ENCODE measurements around the gene RINT1. TPM values are rescaled to one million over a fixed set of nuclear protein-coding genes. Genes with fewer than 3 reads are reported as not detected.
A peak's percentile ranks its signal among the peaks of the same experiment; 100 is the strongest.

The RINT1 gene
- total RNA-seq, 1 donor from 2014 or later = 21.1 TPM

GRCh38 chr7:105587909-105588635 is 56.1 kb downstream of the RINT1 start:
- Mint-ChIP-seq H3K36me3 (no peaks in the 10 kb centered on the region), H3K27me3 (no peaks in the 10 kb centered on the region), H3K27ac (no peak overlapping the region), H3K4me1 (ENCODE audit: unreplicated experiment) (peaks cover 13% of the 10 kb centered on the region), H3K9me3 (no peaks in the 10 kb centered on the region), H3K4me3 (no peak overlapping the region)
- TF ChIP-seq CTCF (conservative IDR thresholded peaks at IDR 0.05) = no peak
- no peak for DNase-seq (ENCODE audit: extremely low spot score, unreplicated experiment)

DNA sequence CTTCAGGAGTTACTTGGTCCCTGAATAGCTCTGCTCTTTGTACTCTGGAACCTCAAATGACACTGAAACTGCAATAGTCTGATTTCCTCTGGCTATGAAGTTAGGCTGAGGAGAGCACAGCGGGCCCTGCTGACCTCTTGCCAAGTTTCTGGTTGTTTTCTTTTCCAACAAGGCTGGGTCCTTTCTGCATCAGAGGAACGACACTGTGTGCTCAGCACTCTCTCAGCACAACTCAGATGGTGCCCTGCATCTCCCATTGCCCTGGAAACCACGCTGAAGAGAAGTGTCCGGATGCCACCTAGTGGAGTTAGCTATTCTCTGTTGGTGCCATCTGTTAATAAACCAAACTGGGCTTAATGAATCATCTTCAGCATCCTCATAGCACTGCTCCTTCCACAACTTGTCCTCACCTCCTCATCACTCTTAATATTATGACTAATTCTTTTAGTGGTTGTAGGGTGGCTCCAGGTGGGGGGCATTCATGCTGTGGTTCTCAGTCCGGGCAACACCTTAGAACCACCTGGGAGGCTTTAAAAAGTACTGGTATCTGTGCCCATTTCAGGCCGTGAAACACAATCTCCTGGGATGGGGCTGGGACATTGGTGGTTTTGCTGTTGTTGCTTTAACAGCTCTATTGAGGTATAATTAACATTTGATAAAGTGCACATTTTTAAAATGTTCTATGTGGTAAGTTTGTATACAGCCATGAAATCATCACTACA is 57.5 kb downstream of the RINT1 start:
- H3K4me3 Mint-ChIP-seq = no peak overlapping the region
- no peaks in the 10 kb centered on the region for H3K27me3 Mint-ChIP-seq
- peak; percentile 77 for TF ChIP-seq CTCF (conservative IDR thresholded peaks at IDR 0.05)
- DNase-seq (ENCODE audit: extremely low spot score, unreplicated experiment) = no peak
- H3K27ac Mint-ChIP-seq = no peak overlapping the region
- no peaks in the 10 kb centered on the region for H3K36me3 Mint-ChIP-seq
- H3K9me3 Mint-ChIP-seq = no peaks in the 10 kb centered on the region
- peaks cover 13% of the 10 kb centered on the region for H3K4me1 Mint-ChIP-seq (ENCODE audit: unreplicated experiment)

GRCh38 chr7:105590793-105591192 is 58.8 kb downstream of the RINT1 start:
- no peaks in the 10 kb centered on the region for H3K27me3 Mint-ChIP-seq
- no peak overlapping the region for H3K27ac Mint-ChIP-seq
- H3K4me1 Mint-ChIP-seq (ENCODE audit: unreplicated experiment) = peaks cover 13% of the 10 kb centered on the region
- no peak for TF ChIP-seq CTCF (conservative IDR thresholded peaks at IDR 0.05)
- H3K4me3 Mint-ChIP-seq = no peak overlapping the region
- H3K36me3 Mint-ChIP-seq = no peaks in the 10 kb centered on the region
- H3K9me3 Mint-ChIP-seq = no peaks in the 10 kb centered on the region
- DNase-seq (ENCODE audit: extremely low spot score, unreplicated experiment) = no peak

GRCh38 chr7:105591522-105591921 is 59.5 kb downstream of the RINT1 start:
- no peak for DNase-seq (ENCODE audit: extremely low spot score, unreplicated experiment)
- Mint-ChIP-seq H3K27me3 (no peaks in the 10 kb centered on the region), H3K4me1 (ENCODE audit: unreplicated experiment) (peaks cover 13% of the 10 kb centered on the region), H3K9me3 (no peaks in the 10 kb centered on the region), H3K4me3 (no peak overlapping the region), H3K27ac (no peak overlapping the region), H3K36me3 (no peaks in the 10 kb centered on the region)
- no peak for TF ChIP-seq CTCF (conservative IDR thresholded peaks at IDR 0.05)

DNA sequence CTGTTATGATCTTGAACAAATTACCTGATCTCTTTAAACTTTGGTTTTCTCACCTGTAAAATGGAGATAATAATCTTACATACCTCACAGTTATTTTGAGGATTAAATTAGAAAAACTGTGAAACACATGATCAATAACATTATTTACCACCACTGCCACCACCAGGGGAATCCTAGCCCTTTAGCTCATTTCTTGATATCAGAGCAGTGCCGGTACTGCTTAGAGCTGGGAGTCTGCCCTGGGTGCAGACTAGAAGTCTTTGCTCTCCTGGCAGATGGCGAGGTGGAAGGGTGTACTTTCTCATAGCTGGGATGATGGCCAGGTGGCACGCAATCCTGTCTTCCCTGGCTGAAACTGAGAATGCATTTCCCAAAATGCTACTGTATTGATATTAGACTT is 62.0 kb downstream of the RINT1 start:
- H3K27me3 Mint-ChIP-seq = no peaks in the 10 kb centered on the region
- no peaks in the 10 kb centered on the region for H3K9me3 Mint-ChIP-seq
- TF ChIP-seq CTCF (conservative IDR thresholded peaks at IDR 0.05) = no peak
- no peak for DNase-seq (ENCODE audit: extremely low spot score, unreplicated experiment)
- H3K4me1 Mint-ChIP-seq (ENCODE audit: unreplicated experiment) = peaks cover 6% of the 10 kb centered on the region
- H3K36me3 Mint-ChIP-seq = no peaks in the 10 kb centered on the region
- H3K4me3 Mint-ChIP-seq = no peak overlapping the region
- no peak overlapping the region for H3K27ac Mint-ChIP-seq

All from type B pancreatic cell (in vitro differentiated cells).